COLO668 (cell line): ENCODE data around the gene MT1H.
"Not testable (repeated sequence)": the region's sequence is repeated elsewhere in the genome, so short reads cannot be mapped to it uniquely, and the experiment has no call there.

Source experiments
- DNase-seq: peaks from one replicate; lab custom pipeline; 2025; ENCODE audit not compliant: unreplicated experiment; lab: John Stamatoyannopoulos, UW

The MT1H gene

DNA sequence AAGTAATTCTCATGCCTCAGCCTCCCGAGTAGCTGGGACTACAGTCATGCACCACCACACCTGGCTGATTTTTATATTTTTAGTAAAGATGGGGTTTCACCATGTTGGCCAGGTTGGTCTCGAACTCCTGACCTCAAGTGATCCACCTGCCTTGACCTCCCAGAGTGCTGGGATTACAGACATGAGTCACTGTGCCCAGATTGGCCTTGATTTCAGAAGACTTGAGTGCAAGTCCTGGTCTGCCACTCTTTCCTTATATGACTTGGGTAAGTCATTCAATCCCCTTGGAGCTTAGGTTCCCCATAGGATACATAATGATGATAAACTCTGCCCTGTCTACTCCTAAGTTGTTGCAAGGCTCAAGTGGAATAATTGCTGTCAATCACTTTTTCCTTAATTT lies 47.9 kb downstream of the MT1H start:
- not testable (repeated sequence) for DNase-seq
